Left ventricle myocardium inferior (tissue), 1 donor: ENCODE measurements around the gene TCF4. TPM values are rescaled to one million over a fixed set of nuclear protein-coding genes. Genes with fewer than 3 reads are reported as not detected.
A peak's percentile ranks its signal among the peaks of the same experiment; 100 is the strongest.

ENCODE experiments used
- DNase-seq: peaks from one replicate; pipeline ENCODE4 v3.0.0-alpha.2; 2020
- H3K27ac ChIP-seq: fragments of 200-600 bp; replicated peaks from 2 replicates; pipeline ENCODE4 v1.8.0; 2021
- H3K27me3 ChIP-seq: fragments of 200-600 bp; 2 replicates; pipeline ENCODE4 v1.8.0; 2021; ENCODE audit warnings: low read depth
- H3K36me3 ChIP-seq: fragments of 200-600 bp; 2 replicates; pipeline ENCODE4 v1.8.0; 2021
- H3K4me1 ChIP-seq: fragments of 200-600 bp; 2 replicates; pipeline ENCODE4 v1.8.0; 2021
- H3K4me3 ChIP-seq: fragments of 200-600 bp; 2 replicates; pipeline ENCODE4 v1.8.0; 2021; ENCODE audit warnings: mild to moderate bottlenecking, moderate library complexity
- H3K9me3 ChIP-seq: fragments of 200-600 bp; replicated peaks from 2 replicates; pipeline ENCODE4 v1.8.0; 2021
- intact Hi-C: fragments of 100-400 bp; cut with micrococcal nuclease; formaldehyde crosslinking; loops from one replicate; pipeline ENCODE4 v1.11.0; 2022
- total RNA-seq: library from RNA; stranded (reverse); fragmentation: NEBNext Ultra II Directional; extraction: Animal tissue kit (Norgen Biotek cat#: 25700); gene quantifications from one replicate; pipeline ENCODE4 v1.2.1, GENCODE V29; 2021
- TF ChIP-seq, protein P1 (sequence below): fragments of 200-600 bp; IDR thresholded peaks from 2 replicates; pipeline ENCODE4 v1.8.0; 2021; ENCODE audit warnings: antibody characterized with exemption, mild to moderate bottlenecking, borderline replicate concordance
- donor health status: DM: no; HTN: yes; CAD: no; lungs with severe emphysema.

TCF4 gene
- total RNA-seq, 1 donor from 2014 or later = 58.9 TPM

GRCh38 chr18:55401638-55402191, 186.3 kb downstream of the TCF4 start:
- no peak for DNase-seq
- peak overlapping the region; percentile 55 for H3K4me3 ChIP-seq
- peak overlapping the region; percentile 81 for H3K27ac ChIP-seq
- H3K27me3 ChIP-seq = no peaks in the 10 kb centered on the region
- H3K36me3 ChIP-seq = no peaks in the 10 kb centered on the region
- H3K4me1 ChIP-seq = peaks cover 77% of the 10 kb centered on the region
- no peaks in the 10 kb centered on the region for H3K9me3 ChIP-seq
- TF ChIP-seq, protein P1, sequence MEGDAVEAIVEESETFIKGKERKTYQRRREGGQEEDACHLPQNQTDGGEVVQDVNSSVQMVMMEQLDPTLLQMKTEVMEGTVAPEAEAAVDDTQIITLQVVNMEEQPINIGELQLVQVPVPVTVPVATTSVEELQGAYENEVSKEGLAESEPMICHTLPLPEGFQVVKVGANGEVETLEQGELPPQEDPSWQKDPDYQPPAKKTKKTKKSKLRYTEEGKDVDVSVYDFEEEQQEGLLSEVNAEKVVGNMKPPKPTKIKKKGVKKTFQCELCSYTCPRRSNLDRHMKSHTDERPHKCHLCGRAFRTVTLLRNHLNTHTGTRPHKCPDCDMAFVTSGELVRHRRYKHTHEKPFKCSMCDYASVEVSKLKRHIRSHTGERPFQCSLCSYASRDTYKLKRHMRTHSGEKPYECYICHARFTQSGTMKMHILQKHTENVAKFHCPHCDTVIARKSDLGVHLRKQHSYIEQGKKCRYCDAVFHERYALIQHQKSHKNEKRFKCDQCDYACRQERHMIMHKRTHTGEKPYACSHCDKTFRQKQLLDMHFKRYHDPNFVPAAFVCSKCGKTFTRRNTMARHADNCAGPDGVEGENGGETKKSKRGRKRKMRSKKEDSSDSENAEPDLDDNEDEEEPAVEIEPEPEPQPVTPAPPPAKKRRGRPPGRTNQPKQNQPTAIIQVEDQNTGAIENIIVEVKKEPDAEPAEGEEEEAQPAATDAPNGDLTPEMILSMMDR = no peak
- intact Hi-C loops = loop anchor here (10.0 kb wide), 2 partner anchors 57 to 167 kb away; no protein-coding TSS in a partner anchor

DNA sequence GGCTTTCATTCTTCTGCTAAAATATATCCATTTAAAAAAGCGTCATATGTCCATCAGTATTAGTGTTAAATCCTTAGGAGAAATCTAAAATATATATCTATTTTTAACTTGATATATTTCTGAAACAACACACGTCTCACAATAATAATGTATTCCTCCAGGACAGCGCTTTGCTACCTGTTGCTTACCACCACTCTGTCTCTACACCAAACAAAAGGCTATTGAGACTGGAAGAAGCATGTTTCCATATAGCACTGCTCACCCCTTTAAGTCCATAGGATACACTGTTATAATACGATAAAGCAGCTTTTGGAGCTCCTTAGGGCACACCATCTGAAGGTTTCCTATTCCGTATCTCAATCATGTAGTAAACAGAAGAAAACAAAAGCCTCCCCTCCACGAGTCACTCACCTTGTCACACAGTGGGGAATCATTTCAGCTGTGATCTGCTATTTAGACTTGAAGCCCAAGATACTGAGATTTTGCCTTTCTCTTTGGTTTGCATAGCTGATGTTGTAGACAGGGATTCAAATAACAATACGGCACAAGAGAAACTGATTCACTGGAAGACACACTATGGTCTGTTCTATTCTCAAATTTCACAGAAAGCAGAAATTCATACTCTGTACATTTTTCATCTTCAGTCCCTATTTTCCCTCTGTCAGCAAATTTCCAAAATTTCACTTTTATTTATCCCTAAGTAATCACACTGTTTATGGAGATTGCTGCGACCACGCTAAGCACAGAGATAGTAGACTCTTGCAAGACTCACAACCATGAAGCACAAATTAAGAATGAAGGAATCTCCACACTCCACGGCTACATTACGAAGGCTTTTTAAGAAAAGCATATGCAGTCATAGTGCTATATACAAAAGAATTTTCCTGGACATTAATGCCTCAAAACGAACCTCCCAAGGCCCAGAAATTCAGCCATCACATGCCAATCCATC, 187.1 kb downstream of the TCF4 start:
- Histone ChIP-seq H3K4me3 (peak overlapping the region; percentile 55), H3K27me3 (no peaks in the 10 kb centered on the region), H3K4me1 (peaks cover 78% of the 10 kb centered on the region), H3K36me3 (no peaks in the 10 kb centered on the region), H3K27ac (peak overlapping the region; percentile 81), H3K9me3 (no peaks in the 10 kb centered on the region)
- DNase-seq = no peak
- TF ChIP-seq, protein P1 = no peak
- intact Hi-C loops = loop anchor here (10.0 kb wide), 2 partner anchors 56 to 166 kb away; no protein-coding TSS in a partner anchor

DNA sequence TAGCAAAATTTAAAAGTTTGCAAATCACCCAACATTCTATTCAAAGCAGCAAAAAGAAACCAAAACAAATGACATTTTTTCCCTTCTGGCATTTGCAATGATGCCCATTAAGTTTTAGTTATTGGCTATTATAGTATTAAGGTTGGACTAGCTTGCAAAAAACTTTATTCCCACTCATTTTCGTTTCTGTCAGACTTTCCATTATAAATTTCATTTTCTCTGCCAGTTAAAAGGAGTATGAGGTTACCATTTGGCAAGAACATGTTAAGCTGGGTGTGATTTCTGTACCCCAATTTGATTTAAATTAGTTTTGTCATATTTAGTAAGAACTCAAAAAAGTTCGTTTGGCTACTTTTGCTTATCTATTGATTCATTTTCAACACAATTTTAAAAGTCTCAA, 187.9 kb downstream of the TCF4 start:
- Histone ChIP-seq H3K4me1 (peaks cover 74% of the 10 kb centered on the region), H3K36me3 (no peaks in the 10 kb centered on the region), H3K4me3 (peak overlapping the region; percentile 55), H3K9me3 (no peaks in the 10 kb centered on the region), H3K27me3 (no peaks in the 10 kb centered on the region), H3K27ac (peak overlapping the region; percentile 81)
- intact Hi-C loops = loop anchor here (10.0 kb wide), 2 partner anchors 55 to 165 kb away; no protein-coding TSS in a partner anchor
- no peak for DNase-seq
- TF ChIP-seq, protein P1 = no peak

DNA sequence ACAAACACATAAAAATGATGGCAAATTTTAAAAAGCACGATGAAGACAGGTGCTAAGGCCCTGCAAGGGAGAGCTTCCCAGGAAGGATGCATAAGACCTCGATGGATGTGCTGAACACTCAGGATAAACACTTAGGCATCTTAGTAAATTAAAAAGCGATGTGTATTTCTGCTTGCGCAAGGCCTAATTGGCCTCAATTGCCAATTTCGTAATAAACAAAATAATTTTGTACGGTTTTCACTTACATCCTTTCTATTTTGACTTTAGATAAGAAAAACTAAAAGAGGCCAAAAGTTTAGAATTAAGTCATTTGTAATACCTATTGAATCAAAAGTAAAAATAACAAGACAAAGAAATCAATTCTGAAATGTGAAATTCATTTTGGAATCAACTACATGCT, 189.1 kb downstream of the TCF4 start:
- Histone ChIP-seq H3K27ac (peak overlapping the region; percentile 81), H3K4me1 (peaks cover 64% of the 10 kb centered on the region), H3K36me3 (no peaks in the 10 kb centered on the region), H3K9me3 (no peaks in the 10 kb centered on the region), H3K4me3 (peak overlapping the region; percentile 55), H3K27me3 (no peaks in the 10 kb centered on the region)
- intact Hi-C loops = no loop called here
- no peak for DNase-seq
- TF ChIP-seq, protein P1 = no peak

DNA sequence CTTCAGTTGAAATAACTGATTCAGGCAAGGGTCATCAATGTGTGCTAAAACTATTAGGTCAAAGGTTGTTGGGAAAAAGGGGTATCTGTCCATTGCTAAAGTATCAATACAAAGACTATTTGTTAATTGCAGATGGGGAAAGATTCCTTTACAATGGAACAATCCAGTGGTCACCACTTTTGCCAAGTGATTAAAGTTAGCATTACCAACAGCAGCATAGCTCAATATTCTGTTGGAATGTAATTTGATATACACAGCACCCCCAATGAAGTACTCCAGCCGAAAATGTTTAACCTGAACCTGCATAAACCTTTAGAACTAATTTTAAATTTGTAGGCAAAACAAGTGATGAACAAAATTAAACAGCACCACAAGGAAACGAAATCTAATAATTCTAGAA, 191.0 kb downstream of the TCF4 start:
- Histone ChIP-seq H3K4me1 (peaks cover 51% of the 10 kb centered on the region), H3K9me3 (no peaks in the 10 kb centered on the region), H3K27ac (peak overlapping the region; percentile 45), H3K36me3 (no peaks in the 10 kb centered on the region), H3K27me3 (no peaks in the 10 kb centered on the region), H3K4me3 (no peak overlapping the region)
- TF ChIP-seq, protein P1 = no peak
- intact Hi-C loops = no loop called here
- no peak for DNase-seq
